Kidney epithelial cell (primary cell): ENCODE results near the gene NEDD4L. TPM values are rescaled to one million over a fixed set of nuclear protein-coding genes. Genes with fewer than 3 reads are reported as not detected.

Experiments used
- DNase-seq: peaks from one replicate; pipeline ENCODE4 v3.0.0-alpha.2; 2010; ENCODE audit warnings: low read depth
- H3K27me3 ChIP-seq: 2 replicates; pipeline ENCODE4 v1.6.0; 2011; ENCODE audit warnings: low read length; ENCODE audit not compliant: control insufficient read depth, insufficient read depth
- H3K36me3 ChIP-seq: 2 replicates; pipeline ENCODE4 v1.5.1; 2011; ENCODE audit warnings: low read length; ENCODE audit not compliant: control insufficient read depth, insufficient read depth
- H3K4me3 ChIP-seq: 2 replicates; pipeline ENCODE4 v1.5.1; 2011; ENCODE audit warnings: low read depth, mild to moderate bottlenecking, control low read depth, low read length
- total RNA-seq: library from RNA; depleted of rRNA; stranded (reverse); fragments of >200 nt; gene quantifications from 2 replicates; pipeline ENCODE4 v1.2.3, GENCODE V29; 2015
- TF ChIP-seq, protein P1 (sequence below): IDR thresholded peaks from 2 replicates; pipeline ENCODE4 v1.5.1; 2011; ENCODE audit warnings: mild to moderate bottlenecking, moderate library complexity, low read length, control low read depth, inconsistent platforms; ENCODE audit not compliant: insufficient read depth, poor library complexity, severe bottlenecking

The NEDD4L gene
- total RNA-seq, 1 donor from 2014 or later: 88.3 TPM

DNA sequence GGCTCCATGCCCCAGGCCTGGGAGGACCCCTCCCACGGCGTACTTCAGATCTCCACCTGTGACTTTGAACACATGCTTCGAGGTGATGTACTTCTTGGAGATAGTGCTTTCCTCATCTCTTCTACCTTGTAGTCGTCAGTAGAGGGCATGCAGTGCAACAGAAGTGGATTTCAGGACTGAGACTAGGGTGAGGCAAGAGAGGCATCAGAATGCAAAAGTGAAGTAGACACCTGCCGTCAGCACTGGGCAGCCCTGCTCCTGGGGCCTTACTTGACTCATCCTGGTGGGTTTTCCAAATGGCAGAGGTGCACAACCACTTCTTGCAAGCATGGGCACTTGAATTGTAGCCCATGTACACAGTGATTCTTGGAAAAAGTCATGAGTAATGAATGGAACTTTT, 258.8 kb downstream of the NEDD4L start:
- no peak overlapping the region for H3K4me3 ChIP-seq
- DNase-seq: no peak
- H3K27me3 ChIP-seq: no peaks in the 10 kb centered on the region
- no peaks in the 10 kb centered on the region for H3K36me3 ChIP-seq
- TF ChIP-seq, protein P1, sequence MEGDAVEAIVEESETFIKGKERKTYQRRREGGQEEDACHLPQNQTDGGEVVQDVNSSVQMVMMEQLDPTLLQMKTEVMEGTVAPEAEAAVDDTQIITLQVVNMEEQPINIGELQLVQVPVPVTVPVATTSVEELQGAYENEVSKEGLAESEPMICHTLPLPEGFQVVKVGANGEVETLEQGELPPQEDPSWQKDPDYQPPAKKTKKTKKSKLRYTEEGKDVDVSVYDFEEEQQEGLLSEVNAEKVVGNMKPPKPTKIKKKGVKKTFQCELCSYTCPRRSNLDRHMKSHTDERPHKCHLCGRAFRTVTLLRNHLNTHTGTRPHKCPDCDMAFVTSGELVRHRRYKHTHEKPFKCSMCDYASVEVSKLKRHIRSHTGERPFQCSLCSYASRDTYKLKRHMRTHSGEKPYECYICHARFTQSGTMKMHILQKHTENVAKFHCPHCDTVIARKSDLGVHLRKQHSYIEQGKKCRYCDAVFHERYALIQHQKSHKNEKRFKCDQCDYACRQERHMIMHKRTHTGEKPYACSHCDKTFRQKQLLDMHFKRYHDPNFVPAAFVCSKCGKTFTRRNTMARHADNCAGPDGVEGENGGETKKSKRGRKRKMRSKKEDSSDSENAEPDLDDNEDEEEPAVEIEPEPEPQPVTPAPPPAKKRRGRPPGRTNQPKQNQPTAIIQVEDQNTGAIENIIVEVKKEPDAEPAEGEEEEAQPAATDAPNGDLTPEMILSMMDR: no peak

DNA sequence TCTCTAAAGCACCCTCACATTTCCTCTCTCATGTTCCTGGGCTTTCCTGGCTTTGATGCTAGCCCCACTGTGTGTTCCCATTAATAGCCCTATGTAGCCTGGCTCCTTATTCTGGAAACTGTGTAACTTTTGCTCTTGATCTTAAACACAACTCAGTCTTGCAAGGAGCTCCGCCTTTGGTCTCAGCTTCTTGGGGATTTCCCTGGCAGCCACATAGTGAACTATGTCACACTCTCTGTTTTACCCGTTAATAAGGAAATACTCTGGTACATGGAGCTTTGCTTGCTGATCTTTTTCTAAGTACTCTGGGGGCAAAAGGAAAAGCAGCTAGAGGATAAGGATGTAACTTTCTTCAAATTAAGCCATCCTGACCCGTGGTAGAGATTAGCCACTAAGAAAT, 259.3 kb downstream of the NEDD4L start:
- TF ChIP-seq, protein P1: no peak
- no peak for DNase-seq
- no peaks in the 10 kb centered on the region for H3K27me3 ChIP-seq
- no peak overlapping the region for H3K4me3 ChIP-seq
- H3K36me3 ChIP-seq: no peaks in the 10 kb centered on the region

GRCh38 chr18:58305792-58306191, 261.8 kb downstream of the NEDD4L start:
- H3K27me3 ChIP-seq: no peaks in the 10 kb centered on the region
- TF ChIP-seq, protein P1: no peak
- DNase-seq: no peak
- no peaks in the 10 kb centered on the region for H3K36me3 ChIP-seq
- no peak overlapping the region for H3K4me3 ChIP-seq

DNA sequence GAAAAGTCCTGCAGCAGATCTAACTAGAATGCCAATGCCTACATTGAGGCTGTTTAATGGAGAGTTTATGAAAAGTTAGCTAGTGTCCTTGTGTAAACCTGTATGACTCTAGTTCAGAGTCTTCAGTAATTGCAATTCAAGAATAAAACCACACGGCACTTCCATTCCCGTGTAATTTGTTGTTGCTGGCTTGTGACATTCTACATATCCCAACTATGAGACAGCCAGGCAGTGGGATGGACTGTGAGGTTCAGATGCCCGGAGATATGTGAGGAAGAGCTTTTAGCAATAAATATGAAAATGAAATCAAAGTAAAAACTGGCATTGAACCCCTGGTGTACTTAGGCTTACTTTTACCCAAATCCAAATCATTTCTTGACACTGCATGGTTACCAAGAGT, 263.4 kb downstream of the NEDD4L start:
- no peak overlapping the region for H3K4me3 ChIP-seq
- DNase-seq: no peak
- H3K27me3 ChIP-seq: no peaks in the 10 kb centered on the region
- TF ChIP-seq, protein P1: no peak
- H3K36me3 ChIP-seq: no peaks in the 10 kb centered on the region

DNA sequence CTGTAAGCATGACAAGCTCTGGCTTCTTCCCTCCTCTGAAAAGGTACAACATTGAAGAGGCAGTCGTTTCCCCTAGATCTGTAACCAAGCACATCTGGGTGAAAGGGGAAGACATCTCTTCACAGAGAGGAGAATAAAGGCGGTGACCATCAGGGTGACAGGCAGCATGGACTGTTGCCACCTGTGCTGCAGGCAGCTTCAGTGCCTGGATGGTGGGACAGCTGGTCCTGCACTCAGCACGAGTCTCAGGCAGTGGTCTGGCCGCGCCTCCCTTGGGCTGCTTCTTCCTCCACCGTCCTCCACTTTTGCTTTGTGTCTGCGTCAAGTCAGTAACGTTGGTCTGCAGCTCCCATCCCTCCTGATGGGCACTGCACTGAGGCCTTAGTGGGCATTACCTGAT, 264.4 kb downstream of the NEDD4L start:
- no peak for DNase-seq
- Histone ChIP-seq H3K36me3 (no peaks in the 10 kb centered on the region), H3K27me3 (no peaks in the 10 kb centered on the region)

GRCh38 chr18:58309099-58309498, 265.1 kb downstream of the NEDD4L start:
- Histone ChIP-seq H3K27me3 (no peaks in the 10 kb centered on the region), H3K4me3 (no peak overlapping the region), H3K36me3 (no peaks in the 10 kb centered on the region)
- no peak for DNase-seq
- TF ChIP-seq, protein P1: no peak

More for the DNA sequence above, 264.4 kb downstream of the NEDD4L start:
- TF ChIP-seq, protein P1: no peak
- H3K4me3 ChIP-seq: no peak overlapping the region
